GM12875 (cell line): ENCODE results near the gene ICAM4.

Experiments
- H3K4me3 ChIP-seq: one replicate; pipeline ENCODE4 v1.5.1; 2011; ENCODE audit warnings: low read depth, low read length, control low read depth
- TF ChIP-seq, protein P1 (sequence below): IDR thresholded peaks from 2 replicates; pipeline ENCODE4 v1.5.1; 2011; ENCODE audit warnings: low read depth, mild to moderate bottlenecking, control low read depth, inconsistent platforms, low read length, moderate library complexity, borderline replicate concordance; ENCODE audit not compliant: insufficient read depth

ICAM4 gene

DNA sequence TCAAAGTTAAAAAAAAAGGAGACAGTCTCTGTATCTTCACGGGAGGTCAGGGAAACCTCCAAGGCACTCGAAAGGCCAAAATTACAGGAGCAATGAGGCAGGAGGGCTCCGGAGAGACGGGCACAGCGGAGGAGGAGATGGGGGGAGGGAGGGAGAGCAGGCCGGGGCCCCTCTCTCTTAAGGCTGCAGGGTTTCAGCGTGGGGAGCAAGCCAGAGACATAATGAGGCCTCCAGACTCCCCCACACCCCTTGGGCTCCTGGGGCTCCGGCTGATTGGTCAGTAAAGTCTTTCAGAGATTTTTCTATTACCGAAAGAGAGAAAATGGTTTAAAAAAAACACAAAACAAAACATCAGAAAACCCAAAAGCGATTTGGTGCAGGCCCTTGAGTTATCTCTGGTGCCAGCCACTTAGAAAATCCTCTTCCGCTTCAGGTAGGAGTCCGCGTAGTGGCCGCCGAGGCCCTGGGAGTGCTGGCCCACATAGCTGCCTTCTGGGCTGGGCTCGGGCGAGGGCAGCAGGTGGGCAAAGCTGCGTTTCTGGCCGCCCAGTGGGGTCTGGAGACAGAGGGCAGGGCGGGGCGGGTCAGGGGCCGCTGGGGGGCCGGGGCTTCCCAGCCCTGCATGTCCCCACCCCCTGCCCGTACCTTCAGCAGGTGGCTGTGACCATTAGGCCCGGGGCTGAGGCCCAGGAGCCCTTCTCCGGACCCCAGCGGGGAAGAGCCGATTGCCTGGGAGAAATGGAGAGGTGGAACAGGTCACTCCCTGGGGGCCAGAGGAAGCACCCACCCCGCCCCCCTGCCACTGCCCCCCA is 30.5 kb downstream of the ICAM4 start:
- H3K4me3 ChIP-seq: no peak overlapping the region
- TF ChIP-seq, protein P1, sequence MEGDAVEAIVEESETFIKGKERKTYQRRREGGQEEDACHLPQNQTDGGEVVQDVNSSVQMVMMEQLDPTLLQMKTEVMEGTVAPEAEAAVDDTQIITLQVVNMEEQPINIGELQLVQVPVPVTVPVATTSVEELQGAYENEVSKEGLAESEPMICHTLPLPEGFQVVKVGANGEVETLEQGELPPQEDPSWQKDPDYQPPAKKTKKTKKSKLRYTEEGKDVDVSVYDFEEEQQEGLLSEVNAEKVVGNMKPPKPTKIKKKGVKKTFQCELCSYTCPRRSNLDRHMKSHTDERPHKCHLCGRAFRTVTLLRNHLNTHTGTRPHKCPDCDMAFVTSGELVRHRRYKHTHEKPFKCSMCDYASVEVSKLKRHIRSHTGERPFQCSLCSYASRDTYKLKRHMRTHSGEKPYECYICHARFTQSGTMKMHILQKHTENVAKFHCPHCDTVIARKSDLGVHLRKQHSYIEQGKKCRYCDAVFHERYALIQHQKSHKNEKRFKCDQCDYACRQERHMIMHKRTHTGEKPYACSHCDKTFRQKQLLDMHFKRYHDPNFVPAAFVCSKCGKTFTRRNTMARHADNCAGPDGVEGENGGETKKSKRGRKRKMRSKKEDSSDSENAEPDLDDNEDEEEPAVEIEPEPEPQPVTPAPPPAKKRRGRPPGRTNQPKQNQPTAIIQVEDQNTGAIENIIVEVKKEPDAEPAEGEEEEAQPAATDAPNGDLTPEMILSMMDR: no peak

DNA sequence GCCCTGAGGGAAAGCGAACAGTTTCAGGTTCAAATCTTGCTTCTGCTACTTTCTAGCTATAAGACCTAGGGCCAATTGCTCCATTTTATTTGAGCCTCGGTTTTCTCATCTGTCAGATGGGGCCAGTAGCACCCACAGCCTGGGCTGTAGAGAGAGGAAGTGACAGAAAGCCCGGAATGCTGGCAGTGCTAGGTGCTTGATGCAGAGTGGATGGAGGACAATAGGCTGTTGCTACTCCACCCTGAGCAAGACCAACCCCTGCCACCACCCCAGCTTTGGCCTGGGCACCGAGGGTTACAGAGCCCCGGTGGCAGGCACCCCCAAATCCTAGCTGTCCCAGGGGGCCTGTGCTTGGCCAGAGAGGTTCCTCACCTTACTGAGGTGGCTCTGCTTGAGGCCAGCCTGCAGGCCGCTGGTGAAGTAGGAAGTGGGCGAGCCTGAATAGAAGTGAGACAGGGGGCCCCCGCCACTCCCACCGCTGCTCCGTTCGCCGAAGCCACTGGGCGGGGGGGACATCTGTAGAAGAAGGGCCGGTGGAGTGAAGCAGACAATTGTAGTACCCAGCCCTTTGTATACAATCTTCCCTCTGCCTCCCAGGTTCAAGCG is 31.2 kb downstream of the ICAM4 start:
- no peak overlapping the region for H3K4me3 ChIP-seq
- TF ChIP-seq, protein P1: no peak

- H3K4me3 ChIP-seq: no peak overlapping the region
- TF ChIP-seq, protein P1: no peak
These were observed 32.3 kb downstream of the ICAM4 start for GRCh38 chr19:10318807-10319682.

DNA sequence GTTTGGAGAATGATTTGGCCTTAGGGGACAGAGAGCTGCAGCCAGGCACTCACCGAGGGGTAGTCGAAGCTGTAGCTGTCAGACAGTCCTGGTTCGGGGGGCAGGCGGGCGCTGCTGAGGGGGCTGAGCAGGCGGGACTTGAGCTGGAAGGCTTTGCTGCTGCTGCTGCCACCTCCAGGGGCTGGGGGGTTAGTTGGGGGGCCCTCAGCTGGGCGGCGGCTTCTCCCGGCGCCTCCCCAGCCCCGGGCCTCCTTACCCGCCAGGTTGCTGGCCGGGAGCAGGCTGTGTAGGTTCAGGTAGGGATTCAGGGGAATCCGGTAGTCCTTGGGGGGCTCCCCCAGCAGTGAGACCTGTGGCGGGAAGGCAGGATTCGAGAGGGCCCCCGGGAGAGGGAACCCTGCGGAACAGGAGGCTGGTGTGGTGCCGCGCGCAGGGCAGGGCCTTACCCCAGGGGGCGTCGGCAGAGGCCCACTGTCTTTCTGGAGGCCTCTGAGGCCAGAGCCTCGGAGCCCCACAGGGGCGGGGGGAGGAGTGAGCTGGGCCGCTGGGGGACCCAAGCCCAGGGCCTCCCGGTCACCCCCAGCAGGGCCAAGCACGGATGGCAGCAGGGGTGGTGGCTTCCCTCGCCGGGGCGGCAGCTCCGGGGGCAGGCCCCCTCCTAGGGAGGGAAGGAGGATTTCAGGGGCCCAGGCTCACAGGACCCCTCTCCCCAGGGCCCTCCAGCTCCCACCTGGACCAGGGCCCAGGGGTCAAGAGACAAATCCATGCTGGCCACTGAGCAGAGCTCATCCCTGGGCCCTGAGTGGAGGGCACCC is 34.1 kb downstream of the ICAM4 start:
- TF ChIP-seq, protein P1: no peak
- H3K4me3 ChIP-seq: no peak overlapping the region

DNA sequence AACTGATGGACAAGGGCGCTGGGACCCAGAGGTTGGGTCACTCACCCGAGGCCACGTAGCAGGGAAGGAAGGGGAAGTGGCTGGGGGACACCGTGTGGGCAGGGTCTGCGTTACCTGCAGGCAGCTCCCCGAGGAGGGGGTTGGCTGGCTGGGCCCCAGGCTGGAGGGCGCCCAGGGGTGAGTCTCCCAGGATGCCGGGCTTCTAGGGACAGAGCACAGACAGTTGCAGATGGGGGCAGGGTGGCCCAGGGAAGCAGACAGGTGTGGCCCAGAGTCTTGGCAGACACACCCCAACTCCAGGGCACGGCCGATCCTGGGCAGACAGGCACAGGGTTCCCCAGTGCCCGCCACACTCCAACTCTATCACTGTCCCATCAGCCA is 34.7 kb downstream of the ICAM4 start:
- TF ChIP-seq, protein P1: no peak
- H3K4me3 ChIP-seq: no peak overlapping the region
